Measurements from ENCODE around the gene SEMA5B. TPM values are rescaled to one million over a fixed set of nuclear protein-coding genes. Genes with fewer than 3 reads are reported as not detected.

The SEMA5B gene
- total RNA-seq, 2 experiments from 2014 or later: 0.22 TPM; not detected in 1

DNA sequence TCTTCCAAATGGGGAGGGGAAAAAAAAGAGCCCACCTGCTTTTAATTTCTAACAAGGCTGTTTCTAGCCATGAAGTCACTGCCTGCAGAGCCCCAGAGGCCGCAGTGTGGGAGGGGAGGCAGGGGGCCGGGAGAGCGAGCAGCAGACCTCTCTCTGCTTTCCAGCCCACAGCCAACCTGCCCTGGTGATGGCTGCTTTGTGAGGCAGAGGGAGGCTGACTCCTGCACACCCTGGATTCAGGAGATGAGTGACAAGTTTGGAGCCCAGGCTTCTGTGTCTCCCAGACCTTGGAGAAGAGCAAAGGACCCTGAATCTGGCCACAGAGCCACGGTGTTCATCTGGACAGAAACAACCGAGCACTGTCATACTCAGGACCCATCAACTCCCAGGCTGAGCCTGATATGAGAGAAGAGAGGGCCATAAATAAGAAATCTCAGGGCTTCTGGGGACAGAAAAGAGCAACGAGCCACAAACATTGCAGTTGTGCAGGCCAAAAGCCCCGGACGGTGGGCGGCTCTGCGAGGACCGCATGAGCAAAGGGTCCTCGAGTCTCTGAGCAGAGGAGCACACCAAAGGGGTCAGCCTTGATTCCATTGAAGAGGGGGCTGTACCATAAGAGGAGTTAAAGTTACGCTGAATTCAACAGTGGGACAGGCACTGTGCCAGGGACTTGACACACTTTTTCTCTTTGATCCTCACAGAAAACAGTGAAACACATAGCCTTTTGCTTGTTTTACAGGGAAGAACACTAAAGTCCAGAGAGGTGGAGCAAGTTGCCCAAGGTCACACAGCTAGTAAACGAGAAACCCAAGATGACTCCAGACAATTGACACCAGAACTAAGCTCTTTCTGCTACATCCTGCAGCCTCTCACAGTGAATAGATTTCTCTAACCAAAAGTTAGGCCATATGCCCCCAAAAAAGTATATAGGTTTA is 97.2 kb downstream of the SEMA5B start:
- H3K27me3 Mint-ChIP-seq: peaks cover 7% of the 10 kb centered on the region

DNA sequence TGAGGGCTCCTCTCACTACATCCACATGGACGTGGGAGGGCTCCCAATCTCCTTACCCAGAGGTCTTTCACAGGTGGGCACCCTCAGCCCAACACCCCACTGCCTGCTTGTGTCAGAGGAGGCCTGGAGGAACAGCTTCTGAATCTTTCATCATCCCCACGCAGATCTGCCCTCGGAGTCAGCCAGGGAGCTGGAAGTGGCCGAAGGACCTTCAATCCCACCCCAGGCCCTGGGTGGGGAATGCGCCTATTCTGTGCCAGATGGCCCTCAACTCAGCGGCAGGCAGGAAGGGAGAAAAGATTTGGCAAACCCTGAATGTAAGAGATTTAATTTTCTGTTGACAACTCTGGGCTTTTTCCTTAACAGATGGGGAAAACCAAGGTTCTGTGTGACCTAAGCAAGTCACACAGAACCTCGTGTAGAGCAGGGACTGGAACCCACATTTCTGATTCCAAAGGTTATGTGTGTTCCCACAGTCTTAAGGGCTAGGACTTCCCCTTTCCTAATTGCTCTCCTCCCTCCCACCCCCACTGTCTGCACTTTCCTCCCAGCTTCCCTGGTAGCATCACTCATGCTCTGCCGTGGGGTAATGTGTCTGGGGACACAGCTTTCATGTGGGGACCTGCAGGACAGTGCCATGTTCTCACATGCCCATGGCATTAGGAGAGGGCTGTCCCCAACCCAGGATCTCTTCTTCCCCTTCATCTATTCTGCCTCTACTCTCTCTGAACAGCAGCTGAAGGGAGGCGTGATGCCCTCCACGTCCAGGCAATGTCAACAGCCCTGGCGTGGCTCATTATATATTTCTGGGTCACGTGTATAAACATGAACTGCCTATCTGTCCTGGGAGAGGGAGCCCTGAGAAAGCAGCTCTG is 98.1 kb downstream of the SEMA5B start:
- H3K27me3 Mint-ChIP-seq: peaks cover 7% of the 10 kb centered on the region
- no peaks in the 10 kb centered on the region for H3K9me3 Mint-ChIP-seq

More for the DNA sequence above, 97.2 kb downstream of the SEMA5B start:
- H3K9me3 Mint-ChIP-seq: no peaks in the 10 kb centered on the region
- no peaks in the 10 kb centered on the region for H3K36me3 ChIP-seq (ENCODE audit: insufficient read depth, low read length)
- ATAC-seq (ENCODE audit: poor library complexity): no peak
- DNase-seq: no peak
- H3K4me3 Mint-ChIP-seq: no peak overlapping the region
- no peaks in the 10 kb centered on the region for H3K4me1 Mint-ChIP-seq (ENCODE audit: low read depth)
- H3K27me3 ChIP-seq (ENCODE audit: control insufficient read depth in 1 of 2, insufficient read depth in 2 of 2, low read length in 2 of 2): no peaks in the 10 kb centered on the region
- TF ChIP-seq, protein P1, sequence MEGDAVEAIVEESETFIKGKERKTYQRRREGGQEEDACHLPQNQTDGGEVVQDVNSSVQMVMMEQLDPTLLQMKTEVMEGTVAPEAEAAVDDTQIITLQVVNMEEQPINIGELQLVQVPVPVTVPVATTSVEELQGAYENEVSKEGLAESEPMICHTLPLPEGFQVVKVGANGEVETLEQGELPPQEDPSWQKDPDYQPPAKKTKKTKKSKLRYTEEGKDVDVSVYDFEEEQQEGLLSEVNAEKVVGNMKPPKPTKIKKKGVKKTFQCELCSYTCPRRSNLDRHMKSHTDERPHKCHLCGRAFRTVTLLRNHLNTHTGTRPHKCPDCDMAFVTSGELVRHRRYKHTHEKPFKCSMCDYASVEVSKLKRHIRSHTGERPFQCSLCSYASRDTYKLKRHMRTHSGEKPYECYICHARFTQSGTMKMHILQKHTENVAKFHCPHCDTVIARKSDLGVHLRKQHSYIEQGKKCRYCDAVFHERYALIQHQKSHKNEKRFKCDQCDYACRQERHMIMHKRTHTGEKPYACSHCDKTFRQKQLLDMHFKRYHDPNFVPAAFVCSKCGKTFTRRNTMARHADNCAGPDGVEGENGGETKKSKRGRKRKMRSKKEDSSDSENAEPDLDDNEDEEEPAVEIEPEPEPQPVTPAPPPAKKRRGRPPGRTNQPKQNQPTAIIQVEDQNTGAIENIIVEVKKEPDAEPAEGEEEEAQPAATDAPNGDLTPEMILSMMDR (IDR thresholded peaks at IDR 0.05): no peak
- CTCF ChIA-PET: no interaction called here
- no peaks in the 10 kb centered on the region for H3K36me3 Mint-ChIP-seq (ENCODE audit: low read depth)
- no peaks in the 10 kb centered on the region for H3K9me3 ChIP-seq (ENCODE audit: control insufficient read depth in 1 of 2, insufficient read depth in 1 of 2, low read length in 2 of 2)
- H3K27ac ChIP-seq (ENCODE audit: low read depth in 1 of 2, low read length in 2 of 2): no peak overlapping the region
- POLR2A ChIA-PET: no interaction called here
- no peaks in the 10 kb centered on the region for H3K4me1 ChIP-seq (ENCODE audit: insufficient read depth, low read length)
- H3K27ac Mint-ChIP-seq: no peak overlapping the region
- no peak overlapping the region for H3K4me3 ChIP-seq (ENCODE audit: low read length)
- intact Hi-C loops (cut with DNase I, micrococcal nuclease): no loop called here

More for the DNA sequence above, 98.1 kb downstream of the SEMA5B start:
- H3K27ac Mint-ChIP-seq: no peak overlapping the region
- no peaks in the 10 kb centered on the region for H3K36me3 Mint-ChIP-seq (ENCODE audit: low read depth)
- no peak overlapping the region for H3K4me3 ChIP-seq (ENCODE audit: low read length)
- H3K4me3 Mint-ChIP-seq: no peak overlapping the region
- no peaks in the 10 kb centered on the region for H3K4me1 Mint-ChIP-seq (ENCODE audit: low read depth)
- H3K4me1 ChIP-seq (ENCODE audit: insufficient read depth, low read length): no peaks in the 10 kb centered on the region
- no peak overlapping the region for H3K27ac ChIP-seq (ENCODE audit: low read depth in 1 of 2, low read length in 2 of 2)
- intact Hi-C loops (cut with DNase I, micrococcal nuclease): no loop called here
- no peaks in the 10 kb centered on the region for H3K27me3 ChIP-seq (ENCODE audit: control insufficient read depth in 1 of 2, insufficient read depth in 2 of 2, low read length in 2 of 2)
- no peaks in the 10 kb centered on the region for H3K36me3 ChIP-seq (ENCODE audit: insufficient read depth, low read length)
- DNase-seq (no peak), ATAC-seq (ENCODE audit: poor library complexity) (no peak)
- ChIA-PET CTCF (no interaction called here), POLR2A (no interaction called here)
- no peaks in the 10 kb centered on the region for H3K9me3 ChIP-seq (ENCODE audit: control insufficient read depth in 1 of 2, insufficient read depth in 1 of 2, low read length in 2 of 2)
- TF ChIP-seq, protein P1 (IDR thresholded peaks at IDR 0.05): no peak
